Activated B cell treated with CpG ODN at 0.5 μM for 24 hours (primary cell): ENCODE data around the gene NME1. TPM values are rescaled to one million over a fixed set of nuclear protein-coding genes. Genes with fewer than 3 reads are reported as not detected.

Experiments
- ATAC-seq: fragments of 200-7000 bp; cut with Tn5 transposase; one replicate; pipeline ENCODE4 v1.10.0; 2021; ENCODE audit warnings: low read depth, mild to moderate bottlenecking, moderate library complexity
- CTCF ChIA-PET: fragments of 350-600 bp; sonication (Branson Sonifier 250); formaldehyde crosslinking; loops from one replicate; lab custom pipeline; 2021; ENCODE audit warnings: antibody characterized with exemption; lab: Charles Lee
- POLR2A ChIA-PET: fragments of 350-600 bp; sonication (Branson Sonifier 250); formaldehyde crosslinking; loops from one replicate; lab custom pipeline; 2021; ENCODE audit warnings: antibody characterized with exemption; lab: Charles Lee
- DNase-seq: peaks from one replicate; pipeline ENCODE4 v3.0.0; 2022
- H3K27ac Mint-ChIP-seq: one replicate; pipeline ENCODE4 v1.8.0; 2020; ENCODE audit warnings: mixed read lengths
- H3K27me3 Mint-ChIP-seq: one replicate; pipeline ENCODE4 v1.8.0; 2021; ENCODE audit warnings: mixed read lengths
- H3K36me3 Mint-ChIP-seq: one replicate; pipeline ENCODE4 v1.8.0; 2021; ENCODE audit warnings: low read depth, mixed read lengths
- H3K4me1 Mint-ChIP-seq: one replicate; pipeline ENCODE4 v1.8.0; 2021; ENCODE audit warnings: mixed read lengths
- H3K4me3 Mint-ChIP-seq: one replicate; pipeline ENCODE4 v1.8.0; 2020; ENCODE audit warnings: mild to moderate bottlenecking, mixed read lengths
- H3K9me3 Mint-ChIP-seq: one replicate; pipeline ENCODE4 v1.8.0; 2020; ENCODE audit warnings: mixed read lengths
- CTCF ChIP-seq: fragments of 200-600 bp; IDR thresholded peaks from one replicate; pipeline ENCODE4 v1.8.0; 2022; ENCODE audit warnings: antibody characterized with exemption, mild to moderate bottlenecking
- intact Hi-C: fragments of 100-400 bp; cut with micrococcal nuclease; formaldehyde crosslinking; loops from one replicate; pipeline ENCODE4 v1.15.1; 2024
- total RNA-seq: library from RNA; stranded (reverse); gene quantifications from 2 replicates; pipeline ENCODE4 v1.2.3, GENCODE V29; 2022

Gene NME1
- total RNA-seq, 1 donor from 2014 or later = 130 TPM

DNA sequence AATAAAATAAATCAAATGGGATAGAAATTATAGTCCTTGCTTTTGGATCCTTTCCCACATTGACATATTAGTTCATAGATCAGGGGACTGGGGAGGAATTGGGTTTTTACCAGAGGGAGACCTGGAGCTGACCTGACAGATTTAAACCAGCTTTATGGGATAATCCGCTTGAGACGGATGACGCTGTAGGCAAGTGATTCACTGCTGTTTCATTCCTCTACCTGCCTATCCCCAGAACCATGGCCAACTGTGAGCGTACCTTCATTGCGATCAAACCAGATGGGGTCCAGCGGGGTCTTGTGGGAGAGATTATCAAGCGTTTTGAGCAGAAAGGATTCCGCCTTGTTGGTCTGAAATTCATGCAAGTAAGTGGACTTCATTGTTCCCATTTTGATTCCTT is 2.1 kb downstream of the NME1 start:
- intact Hi-C loops = no loop called here

GRCh38 chr17:51159604-51160003 is 6.2 kb downstream of the NME1 start:
- Mint-ChIP-seq H3K4me3 (no peak overlapping the region), H3K4me1 (peaks cover 7% of the 10 kb centered on the region), H3K27me3 (no peaks in the 10 kb centered on the region), H3K27ac (no peak overlapping the region), H3K36me3 (peaks cover 73% of the 10 kb centered on the region), H3K9me3 (no peaks in the 10 kb centered on the region)
- POLR2A ChIA-PET = no interaction called here
- no peak for TF ChIP-seq CTCF
- ATAC-seq (no peak), DNase-seq (no peak)
- intact Hi-C loops = no loop called here
- CTCF ChIA-PET = no interaction called here

More for the DNA sequence above, 2.1 kb downstream of the NME1 start:
- ATAC-seq (no peak), DNase-seq (no peak)
- Mint-ChIP-seq H3K4me3 (no peak overlapping the region), H3K27me3 (no peaks in the 10 kb centered on the region), H3K36me3 (peaks cover 43% of the 10 kb centered on the region), H3K4me1 (peaks cover 7% of the 10 kb centered on the region), H3K27ac (no peak overlapping the region), H3K9me3 (no peaks in the 10 kb centered on the region)
- ChIA-PET CTCF (no interaction called here), POLR2A (interaction anchor here (0.6 to 3.9 kb wide), 2 partner anchors 9 to 428 kb away, joined by 5 to 51 read pairs; partner anchors contain the start of gene NME2)
- no peak for TF ChIP-seq CTCF

DNA sequence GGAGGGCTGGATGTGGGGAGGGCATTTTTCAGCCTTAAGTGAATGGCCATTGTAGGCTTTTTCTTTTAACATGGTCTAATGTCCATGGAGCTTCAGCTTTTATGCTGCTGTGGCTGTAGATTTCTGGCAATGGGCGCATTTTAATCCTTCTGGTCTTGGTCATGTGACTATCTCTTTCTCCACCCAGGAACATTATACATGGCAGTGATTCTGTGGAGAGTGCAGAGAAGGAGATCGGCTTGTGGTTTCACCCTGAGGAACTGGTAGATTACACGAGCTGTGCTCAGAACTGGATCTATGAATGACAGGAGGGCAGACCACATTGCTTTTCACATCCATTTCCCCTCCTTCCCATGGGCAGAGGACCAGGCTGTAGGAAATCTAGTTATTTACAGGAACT is 8.2 kb downstream of the NME1 start:
- no peak for DNase-seq
- intact Hi-C loops = no loop called here
- no peak for ATAC-seq
- H3K36me3 Mint-ChIP-seq = peaks cover 70% of the 10 kb centered on the region
- no peaks in the 10 kb centered on the region for H3K9me3 Mint-ChIP-seq
- H3K27ac Mint-ChIP-seq = no peak overlapping the region
- no peak for TF ChIP-seq CTCF
- ChIA-PET POLR2A (interaction anchor here (0.7 to 1.2 kb wide), 2 partner anchors 8 to 30 kb away, joined by 3 to 5 read pairs; partner anchors contain the start of gene NME1), CTCF (no interaction called here)
- H3K27me3 Mint-ChIP-seq = no peaks in the 10 kb centered on the region
- H3K4me1 Mint-ChIP-seq = peaks cover 10% of the 10 kb centered on the region
- no peak overlapping the region for H3K4me3 Mint-ChIP-seq

DNA sequence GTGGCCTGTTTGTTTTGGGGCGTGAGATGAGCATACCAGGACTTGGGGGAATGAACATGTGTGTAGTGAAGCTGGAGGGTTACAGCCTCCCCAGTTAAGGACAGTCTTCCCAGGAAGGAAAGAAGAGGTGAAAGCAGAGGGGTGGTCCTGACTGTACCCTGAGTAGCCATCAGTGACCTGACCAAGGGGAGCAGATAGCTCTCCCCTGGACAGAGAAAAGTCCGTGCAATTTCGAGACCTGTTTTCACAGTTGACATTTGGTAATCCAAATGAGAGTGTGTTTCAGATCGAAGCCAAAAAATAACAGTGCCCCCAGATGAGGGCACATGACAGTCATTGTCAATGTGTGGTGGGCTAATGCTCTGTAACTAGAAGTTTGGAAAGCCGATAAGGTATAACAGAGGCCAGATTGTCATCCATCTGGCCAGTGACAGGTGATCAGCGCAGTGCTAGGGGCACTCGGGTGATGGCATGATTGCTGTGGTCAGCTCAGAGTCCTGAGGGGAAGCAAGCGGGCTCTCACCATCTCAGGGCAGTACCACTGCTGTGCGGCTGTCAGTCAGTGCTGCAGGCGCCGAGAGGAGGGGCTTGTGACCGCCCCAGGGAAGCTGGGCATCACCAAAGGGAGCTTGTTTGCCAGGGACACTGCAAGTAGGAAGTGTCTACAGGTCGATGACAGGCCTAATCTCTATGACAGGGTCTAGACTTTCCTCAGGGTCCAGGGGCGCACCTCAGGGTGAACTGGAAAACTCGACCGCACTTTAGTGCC is 11.7 kb downstream of the NME1 start:
- Mint-ChIP-seq H3K27me3 (no peaks in the 10 kb centered on the region), H3K36me3 (peaks cover 62% of the 10 kb centered on the region), H3K9me3 (no peaks in the 10 kb centered on the region), H3K4me3 (peak overlapping the region; percentile 86), H3K4me1 (peaks cover 24% of the 10 kb centered on the region), H3K27ac (peak overlapping the region; percentile 90)
- no peak for TF ChIP-seq CTCF
- CTCF ChIA-PET = interaction anchor here (1.3 to 2.2 kb wide), 2 partner anchors 12 to 166 kb away, joined by 5 to 11 read pairs; partner anchors contain the start of gene NME1
- intact Hi-C loops = loop anchor here (5.0 kb wide), 3 partner anchors 163 to 458 kb away; partner anchors contain the start of genes ANKRD40 and TOB1
- DNase-seq (no peak), ATAC-seq (no peak)
- POLR2A ChIA-PET = interaction anchor here (0.8 to 4.2 kb wide), 4 partner anchors 11 to 298 kb away, joined by 3 to 51 read pairs (median 14); partner anchors contain the start of genes NME1, SPAG9 and TOB1

- CTCF ChIA-PET = interaction anchor here (1.3 to 2.2 kb wide), 2 partner anchors 13 to 166 kb away, joined by 5 to 11 read pairs; partner anchors contain the start of gene NME1
- Mint-ChIP-seq H3K4me3 (peak overlapping the region; percentile 86), H3K27ac (peak overlapping the region; percentile 90), H3K9me3 (no peaks in the 10 kb centered on the region), H3K27me3 (no peaks in the 10 kb centered on the region), H3K36me3 (peaks cover 63% of the 10 kb centered on the region), H3K4me1 (peaks cover 24% of the 10 kb centered on the region)
- POLR2A ChIA-PET = interaction anchor here (0.5 to 4.2 kb wide), 7 partner anchors 10 to 299 kb away, joined by 3 to 51 read pairs (median 3); partner anchors contain the start of genes NME1, SPAG9 and TOB1
- ATAC-seq = peak; percentile 32
- intact Hi-C loops = loop anchor here (1.0 to 5.0 kb wide), 5 partner anchors 12 to 458 kb away; partner anchors contain the start of genes ANKRD40, NME1, SPAG9 and TOB1
- no peak for DNase-seq
- TF ChIP-seq CTCF = no peak
Observed at GRCh38 chr17:51165680-51166197, 12.4 kb downstream of the NME1 start.
